Measurements from ENCODE around the gene B3GNT9. TPM values are rescaled to one million over a fixed set of nuclear protein-coding genes. Genes with fewer than 3 reads are reported as not detected.
A peak's percentile ranks its signal among the peaks of the same experiment; 100 is the strongest.

The B3GNT9 gene
- total and polyA plus RNA-seq, 12 donors: 2.9 to 52.1 (median 19.6) TPM

DNA sequence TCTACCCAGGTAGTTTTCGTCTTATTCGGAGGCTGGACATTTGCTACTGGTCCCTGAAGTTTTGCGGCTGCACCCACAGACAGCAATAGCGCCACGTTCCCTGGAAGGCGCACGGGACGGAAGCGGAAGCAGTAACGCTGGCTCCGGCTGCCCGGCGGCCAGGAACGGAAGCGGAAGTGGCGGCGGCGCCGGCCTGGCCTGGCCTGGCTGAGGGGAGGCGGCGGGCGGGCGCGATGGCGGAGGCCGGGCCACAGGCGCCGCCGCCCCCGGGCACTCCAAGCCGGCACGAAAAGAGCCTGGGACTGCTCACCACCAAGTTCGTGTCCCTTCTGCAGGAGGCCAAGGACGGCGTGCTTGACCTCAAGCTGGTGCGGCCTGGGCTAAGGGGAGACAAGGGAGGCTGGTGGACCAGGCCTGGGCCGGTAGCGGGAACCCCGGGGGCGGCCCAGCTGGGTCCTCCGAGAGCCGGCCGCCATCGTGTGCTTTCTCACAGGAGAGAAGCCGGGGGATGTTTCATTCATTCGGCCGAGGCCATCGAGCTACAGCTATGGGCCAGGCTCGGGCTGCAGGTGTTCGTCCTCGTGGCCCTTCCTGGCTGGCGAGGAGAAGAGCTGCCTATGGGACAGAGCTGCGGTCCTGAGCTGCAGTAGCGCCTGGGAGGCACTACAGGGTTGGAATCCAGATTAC lies 41.3 kb upstream of the B3GNT9 start, which contains the start of gene E2F4:
E2F4 (plus strand) TSS at position 161 of the 687 bp plus-strand sequence; CDS start at position 234, 73 bp downstream.
- WGBS, 4 donors: 0 to 1% (median 0%) methylated on average over 7 to 54 of the region's 54 CpGs
- H3K36me3 ChIP-seq (replicated peaks in 1 of 2): peaks cover 0 to 38% of the 10 kb centered on the region in 2 donors
- peak within 1 kb of the TSS in 4 of 5 donors; percentile 7 to 87 (median 68) for H3K27ac ChIP-seq
- H3K4me1 ChIP-seq (replicated peaks in 1 of 2): peaks cover 11 to 29% of the 10 kb centered on the region in 2 donors
- intact Hi-C loops (cut with DNase I): no loop called here
- no peaks in the 10 kb centered on the region for H3K27me3 ChIP-seq
- DNase-seq: peak; percentile 88 to 96 (median 92)
- H3K4me3 ChIP-seq: peak within 1 kb of the TSS; percentile 31 to 98 (median 89)
- TF ChIP-seq, protein P1, sequence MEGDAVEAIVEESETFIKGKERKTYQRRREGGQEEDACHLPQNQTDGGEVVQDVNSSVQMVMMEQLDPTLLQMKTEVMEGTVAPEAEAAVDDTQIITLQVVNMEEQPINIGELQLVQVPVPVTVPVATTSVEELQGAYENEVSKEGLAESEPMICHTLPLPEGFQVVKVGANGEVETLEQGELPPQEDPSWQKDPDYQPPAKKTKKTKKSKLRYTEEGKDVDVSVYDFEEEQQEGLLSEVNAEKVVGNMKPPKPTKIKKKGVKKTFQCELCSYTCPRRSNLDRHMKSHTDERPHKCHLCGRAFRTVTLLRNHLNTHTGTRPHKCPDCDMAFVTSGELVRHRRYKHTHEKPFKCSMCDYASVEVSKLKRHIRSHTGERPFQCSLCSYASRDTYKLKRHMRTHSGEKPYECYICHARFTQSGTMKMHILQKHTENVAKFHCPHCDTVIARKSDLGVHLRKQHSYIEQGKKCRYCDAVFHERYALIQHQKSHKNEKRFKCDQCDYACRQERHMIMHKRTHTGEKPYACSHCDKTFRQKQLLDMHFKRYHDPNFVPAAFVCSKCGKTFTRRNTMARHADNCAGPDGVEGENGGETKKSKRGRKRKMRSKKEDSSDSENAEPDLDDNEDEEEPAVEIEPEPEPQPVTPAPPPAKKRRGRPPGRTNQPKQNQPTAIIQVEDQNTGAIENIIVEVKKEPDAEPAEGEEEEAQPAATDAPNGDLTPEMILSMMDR (IDR thresholded peaks at IDR 0.05): peak in 1 of 6 experiments; percentile 8
- TF ChIP-seq POLR2A (IDR thresholded peaks at IDR 0.05): peak; percentile 41 to 73
- H3K9me3 ChIP-seq (replicated peaks in 1 of 3): no peaks in the 10 kb centered on the region

DNA sequence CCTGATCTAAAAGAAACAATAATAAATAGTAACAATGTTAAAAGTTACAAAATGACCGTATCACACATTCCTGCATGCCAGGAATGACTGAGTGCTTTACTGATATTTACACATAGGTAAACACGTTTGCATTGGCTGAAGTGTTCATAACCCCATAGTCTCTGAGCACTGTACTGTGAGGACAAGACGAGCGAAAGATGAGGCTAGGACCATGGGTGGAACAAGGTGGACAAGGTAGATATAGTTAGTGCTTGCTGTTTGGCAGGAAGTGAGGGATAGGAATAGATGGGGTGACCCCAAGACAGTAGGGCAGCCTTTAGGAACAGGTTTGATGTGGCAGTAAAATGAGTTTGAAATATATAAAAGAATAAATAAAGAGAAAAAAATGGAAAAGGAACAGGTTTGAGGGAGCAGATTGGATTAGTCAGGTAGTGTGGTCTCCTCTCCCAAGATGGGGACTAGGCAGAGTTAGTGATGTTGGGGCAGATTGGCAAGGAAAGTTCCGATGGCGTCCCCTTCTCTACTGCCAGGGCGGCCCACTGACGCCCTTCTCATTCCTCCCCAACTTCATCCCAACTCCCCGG lies 40.7 kb upstream of the B3GNT9 start:
- peaks cover 0 to 31% of the 10 kb centered on the region in 2 donors for H3K36me3 ChIP-seq (replicated peaks in 1 of 2)
- intact Hi-C loops (cut with DNase I): no loop called here
- DNase-seq: no peak
- TF ChIP-seq, protein P1 (IDR thresholded peaks at IDR 0.05): no peak
- TF ChIP-seq POLR2A (IDR thresholded peaks at IDR 0.05): no peak
- no peaks in the 10 kb centered on the region for H3K27me3 ChIP-seq
- 21 to 24% (median 22%) methylated on average over 8 to 9 of the region's 9 CpGs for WGBS, 4 donors
- H3K9me3 ChIP-seq (replicated peaks in 1 of 3): no peaks in the 10 kb centered on the region
- peaks cover 11 to 29% of the 10 kb centered on the region in 2 donors for H3K4me1 ChIP-seq (replicated peaks in 1 of 2)
- H3K27ac ChIP-seq: peak overlapping the region in 1 of 5 donors; percentile 75
- H3K4me3 ChIP-seq: peak overlapping the region in 1 of 4 donors; percentile 98

DNA sequence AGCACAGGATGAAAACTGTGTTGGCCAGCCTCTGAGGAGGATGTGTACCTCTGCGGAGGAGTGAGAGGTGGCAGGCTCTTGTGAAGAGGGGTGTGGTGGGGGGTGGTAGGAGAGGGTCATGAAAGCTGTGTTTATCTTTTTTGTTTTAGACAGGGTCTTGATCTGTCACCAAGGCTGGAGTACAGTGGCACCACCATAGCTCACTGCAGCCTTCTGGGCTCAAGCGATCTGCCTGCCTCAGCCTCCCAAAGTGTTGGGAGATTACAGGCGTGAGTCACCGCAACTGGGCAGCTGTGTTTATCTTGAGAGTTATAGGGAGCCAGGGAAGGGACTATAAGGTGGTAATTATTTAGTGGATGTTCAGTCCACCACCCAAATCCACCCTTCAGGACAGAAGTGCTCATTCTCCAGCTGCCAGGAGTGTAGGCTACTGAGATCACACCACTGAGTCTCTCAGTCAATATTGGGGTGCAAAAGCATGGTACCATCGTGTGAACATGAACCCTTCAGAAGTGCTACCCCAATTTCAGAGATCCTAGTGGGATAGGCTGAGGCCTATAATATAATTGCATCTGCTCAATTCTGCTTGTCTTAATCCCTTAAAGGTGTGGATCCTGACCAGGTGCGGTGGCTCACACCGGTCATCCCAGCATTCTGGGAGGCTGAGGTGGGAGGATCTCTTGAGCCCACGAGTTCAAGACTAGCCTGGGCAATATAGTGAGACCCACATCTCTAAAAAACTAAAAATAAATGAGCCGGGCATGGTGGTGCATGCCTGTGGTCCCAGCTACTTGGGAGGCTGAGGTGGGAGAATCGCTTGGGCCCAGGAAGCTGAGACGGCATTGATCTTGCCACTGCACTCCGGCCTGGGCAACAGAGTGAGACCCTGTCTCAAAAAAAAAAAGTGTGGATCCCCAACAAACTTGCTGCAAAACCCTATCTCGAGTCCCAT lies 39.9 kb upstream of the B3GNT9 start:
- peaks cover 11 to 30% of the 10 kb centered on the region in 2 donors for H3K4me1 ChIP-seq (replicated peaks in 1 of 2)
- no peaks in the 10 kb centered on the region for H3K27me3 ChIP-seq
- no peak for TF ChIP-seq POLR2A (IDR thresholded peaks at IDR 0.05)
- TF ChIP-seq, protein P1 (IDR thresholded peaks at IDR 0.05): no peak
- intact Hi-C loops (cut with DNase I): no loop called here
- WGBS, 4 donors: 65 to 73% (median 72%) methylated on average over 12 to 13 of the region's 13 CpGs
- H3K9me3 ChIP-seq (replicated peaks in 1 of 3): no peaks in the 10 kb centered on the region
- H3K36me3 ChIP-seq (replicated peaks in 1 of 2): peaks cover 0 to 24% of the 10 kb centered on the region in 2 donors
- no peak for DNase-seq
- peak overlapping the region in 1 of 5 donors; percentile 57 for H3K27ac ChIP-seq
- peak overlapping the region in 1 of 4 donors; percentile 19 for H3K4me3 ChIP-seq
